Ascending aorta (tissue), 2 donors: ENCODE measurements around the gene FGD3. TPM values are rescaled to one million over a fixed set of nuclear protein-coding genes. Genes with fewer than 3 reads are reported as not detected.

Experiments
- DNase-seq, 2 donors: peaks; one replicate each; pipeline ENCODE4 v3.0.0-alpha.2; 2019; ENCODE audit warnings: low spot score in 2 of 2
- H3K27ac ChIP-seq, 2 donors: fragments of 200-600 bp; sonication (generic); one replicate each; pipeline ENCODE4 v1.5.1; 2016 to 2017; ENCODE audit warnings: mild to moderate bottlenecking in 1 of 2
- H3K27me3 ChIP-seq: fragments of 200-600 bp; sonication (generic); one replicate; pipeline ENCODE4 v1.5.1; 2017
- H3K36me3 ChIP-seq, 2 donors: fragments of 200-600 bp; sonication (generic); one replicate each; pipeline ENCODE4 v1.5.1; 2016
- H3K4me1 ChIP-seq, 2 donors: fragments of 200-600 bp; sonication (generic); one replicate each; pipeline ENCODE4 v1.5.1; 2016 to 2017; ENCODE audit warnings: mild to moderate bottlenecking in 1 of 2
- H3K4me3 ChIP-seq, 2 donors: fragments of 200-600 bp; sonication (generic); one replicate each; pipeline ENCODE4 v1.5.1; 2016 to 2017; ENCODE audit warnings: mild to moderate bottlenecking in 1 of 2
- H3K9me3 ChIP-seq, 2 donors: fragments of 200-600 bp; sonication (generic); one replicate each; pipeline ENCODE4 v1.5.1; 2016
- intact Hi-C: fragments of 100-400 bp; cut with DNase I; formaldehyde crosslinking; loops from one replicate; pipeline ENCODE4 v1.15.1; 2023
- total RNA-seq: library from RNA; depleted of rRNA; stranded (reverse); fragments of >200 nt; gene quantifications from one replicate; pipeline ENCODE4 v1.1.0, GENCODE V29; 2016
- TF ChIP-seq, protein P1 (sequence below), 3 experiments: fragments of 200-600 bp in 2 of 3; fragments of 450-650 bp in 1 of 3; sonication (generic) in 2 of 3; IDR thresholded peaks; one replicate each; pipeline ENCODE4 v1.5.1; 2016 to 2019; ENCODE audit warnings: antibody characterized with exemption in 3 of 3, mild to moderate bottlenecking in 1 of 3, moderate library complexity in 1 of 3

The FGD3 gene
- total RNA-seq, 1 donor from 2014 or later, result 20.8 TPM

DNA sequence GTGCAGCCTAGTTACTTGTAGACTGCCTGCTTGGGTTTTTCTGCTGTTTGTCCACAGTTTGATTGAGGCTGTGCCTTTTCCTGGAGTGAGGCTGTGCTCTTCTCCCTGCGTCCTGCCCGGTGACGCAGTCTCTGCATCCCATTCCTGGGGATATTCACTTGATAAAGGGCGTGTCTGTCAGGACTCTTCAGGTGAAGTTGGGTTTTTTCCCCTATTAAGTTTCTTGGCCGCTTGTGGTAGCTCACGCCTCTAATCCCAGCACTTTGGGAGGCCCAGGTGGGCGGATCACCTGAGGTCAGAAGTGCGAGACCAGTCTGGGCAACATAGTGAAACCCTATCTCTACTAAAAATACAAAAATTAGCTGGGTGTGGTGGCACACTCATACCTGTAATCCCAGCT, 61.1 kb downstream of the FGD3 start:
- Histone ChIP-seq H3K36me3 (no peaks in the 10 kb centered on the region), H3K4me1 (no peaks in the 10 kb centered on the region), H3K4me3 (no peak overlapping the region), H3K9me3 (no peaks in the 10 kb centered on the region), H3K27me3 (no peaks in the 10 kb centered on the region), H3K27ac (no peak overlapping the region)
- TF ChIP-seq, protein P1, sequence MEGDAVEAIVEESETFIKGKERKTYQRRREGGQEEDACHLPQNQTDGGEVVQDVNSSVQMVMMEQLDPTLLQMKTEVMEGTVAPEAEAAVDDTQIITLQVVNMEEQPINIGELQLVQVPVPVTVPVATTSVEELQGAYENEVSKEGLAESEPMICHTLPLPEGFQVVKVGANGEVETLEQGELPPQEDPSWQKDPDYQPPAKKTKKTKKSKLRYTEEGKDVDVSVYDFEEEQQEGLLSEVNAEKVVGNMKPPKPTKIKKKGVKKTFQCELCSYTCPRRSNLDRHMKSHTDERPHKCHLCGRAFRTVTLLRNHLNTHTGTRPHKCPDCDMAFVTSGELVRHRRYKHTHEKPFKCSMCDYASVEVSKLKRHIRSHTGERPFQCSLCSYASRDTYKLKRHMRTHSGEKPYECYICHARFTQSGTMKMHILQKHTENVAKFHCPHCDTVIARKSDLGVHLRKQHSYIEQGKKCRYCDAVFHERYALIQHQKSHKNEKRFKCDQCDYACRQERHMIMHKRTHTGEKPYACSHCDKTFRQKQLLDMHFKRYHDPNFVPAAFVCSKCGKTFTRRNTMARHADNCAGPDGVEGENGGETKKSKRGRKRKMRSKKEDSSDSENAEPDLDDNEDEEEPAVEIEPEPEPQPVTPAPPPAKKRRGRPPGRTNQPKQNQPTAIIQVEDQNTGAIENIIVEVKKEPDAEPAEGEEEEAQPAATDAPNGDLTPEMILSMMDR (IDR thresholded peaks at IDR 0.05), result no peak
- intact Hi-C loops, result no loop called here
- no peak for DNase-seq

DNA sequence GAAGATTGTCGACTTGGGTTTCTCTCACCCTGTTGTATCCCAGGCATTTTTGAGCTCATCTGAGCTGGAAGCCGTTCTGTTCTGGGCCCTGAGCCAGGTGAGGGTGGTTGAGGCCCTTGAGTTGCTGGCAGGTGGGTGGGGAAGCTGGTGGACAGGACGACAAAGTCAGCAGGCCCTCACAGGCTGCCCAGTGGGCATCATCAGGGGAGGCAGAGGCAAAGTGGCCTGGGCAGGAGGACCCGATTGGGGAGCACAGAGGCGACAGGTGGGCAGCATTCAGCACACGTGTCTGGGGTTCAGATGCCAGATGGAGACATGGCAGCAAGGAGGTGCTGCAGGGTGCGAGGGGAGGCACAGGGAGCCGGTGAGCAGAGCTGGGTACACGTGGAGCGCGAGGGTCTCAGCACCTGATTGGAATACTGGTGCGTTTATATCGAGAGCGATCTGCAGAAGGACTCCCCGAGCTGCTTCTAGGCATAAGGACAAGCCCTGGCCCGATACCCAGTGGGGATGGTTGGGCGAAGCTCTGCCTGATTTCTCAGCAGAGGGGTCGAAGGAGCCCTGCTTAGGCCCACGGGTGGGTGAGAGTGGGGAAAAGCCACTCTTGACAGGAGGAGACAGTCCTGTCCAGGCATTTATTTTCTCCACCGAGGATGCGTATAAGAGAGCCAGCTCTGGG, 62.2 kb downstream of the FGD3 start:
- Histone ChIP-seq H3K36me3 (no peaks in the 10 kb centered on the region), H3K27me3 (no peaks in the 10 kb centered on the region), H3K4me1 (no peaks in the 10 kb centered on the region), H3K4me3 (no peak overlapping the region), H3K9me3 (no peaks in the 10 kb centered on the region), H3K27ac (no peak overlapping the region)
- DNase-seq, result no peak
- intact Hi-C loops, result no loop called here
- TF ChIP-seq, protein P1 (IDR thresholded peaks at IDR 0.05), result no peak

DNA sequence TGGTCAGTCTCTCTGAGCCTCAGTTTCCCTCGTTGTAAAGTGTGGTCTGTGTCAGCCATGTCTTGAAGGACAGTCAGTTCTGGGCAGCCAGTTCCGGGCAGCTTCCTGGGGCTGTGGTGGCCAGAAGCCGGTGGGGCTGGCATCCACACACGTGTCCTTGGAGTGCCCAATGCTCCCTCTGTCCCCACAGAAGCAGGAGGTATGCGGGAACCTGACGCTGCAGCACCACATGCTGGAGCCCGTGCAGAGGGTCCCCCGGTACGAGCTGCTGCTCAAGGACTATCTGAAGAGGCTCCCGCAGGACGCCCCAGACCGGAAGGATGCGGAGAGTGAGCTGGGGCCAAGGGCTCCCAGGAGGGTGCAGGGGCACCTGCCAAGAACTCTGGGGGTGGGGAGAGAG, 62.7 kb downstream of the FGD3 start:
- no peak for DNase-seq
- TF ChIP-seq, protein P1 (IDR thresholded peaks at IDR 0.05), result no peak
- H3K27me3 ChIP-seq, result no peaks in the 10 kb centered on the region
- no peak overlapping the region for H3K4me3 ChIP-seq
- intact Hi-C loops, result no loop called here
- no peaks in the 10 kb centered on the region for H3K4me1 ChIP-seq
- no peaks in the 10 kb centered on the region for H3K36me3 ChIP-seq
- H3K27ac ChIP-seq, result no peak overlapping the region
- no peaks in the 10 kb centered on the region for H3K9me3 ChIP-seq

DNA sequence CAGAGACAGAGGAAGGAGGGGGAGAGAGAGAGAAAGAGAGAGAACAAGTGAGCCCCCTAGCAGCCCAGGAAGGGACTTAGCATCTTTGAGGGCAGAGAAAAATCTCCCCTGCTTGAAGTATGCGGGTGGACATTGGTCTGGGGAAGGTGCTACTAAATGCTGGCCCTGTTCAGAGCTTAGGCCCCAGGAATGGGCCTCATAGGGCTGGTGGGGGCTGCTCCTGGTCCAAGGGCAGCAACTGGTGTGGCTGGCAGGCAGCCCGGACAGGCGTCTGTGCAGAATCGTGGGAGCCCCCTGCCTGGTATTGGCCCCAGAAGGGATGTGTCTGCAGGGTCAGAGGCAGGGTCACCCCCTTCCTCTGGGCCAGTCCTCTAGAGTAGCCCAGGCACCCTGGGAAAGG, 63.4 kb downstream of the FGD3 start:
- H3K9me3 ChIP-seq, result no peaks in the 10 kb centered on the region
- DNase-seq, result peak in 1 of 2 donors; percentile 39
- H3K36me3 ChIP-seq, result no peaks in the 10 kb centered on the region
- peaks cover 0 to 2% of the 10 kb centered on the region in 2 donors for H3K4me1 ChIP-seq
- H3K27me3 ChIP-seq, result no peaks in the 10 kb centered on the region
- no peak overlapping the region for H3K27ac ChIP-seq
- intact Hi-C loops, result no loop called here
- no peak overlapping the region for H3K4me3 ChIP-seq
- TF ChIP-seq, protein P1 (IDR thresholded peaks at IDR 0.05), result no peak

DNA sequence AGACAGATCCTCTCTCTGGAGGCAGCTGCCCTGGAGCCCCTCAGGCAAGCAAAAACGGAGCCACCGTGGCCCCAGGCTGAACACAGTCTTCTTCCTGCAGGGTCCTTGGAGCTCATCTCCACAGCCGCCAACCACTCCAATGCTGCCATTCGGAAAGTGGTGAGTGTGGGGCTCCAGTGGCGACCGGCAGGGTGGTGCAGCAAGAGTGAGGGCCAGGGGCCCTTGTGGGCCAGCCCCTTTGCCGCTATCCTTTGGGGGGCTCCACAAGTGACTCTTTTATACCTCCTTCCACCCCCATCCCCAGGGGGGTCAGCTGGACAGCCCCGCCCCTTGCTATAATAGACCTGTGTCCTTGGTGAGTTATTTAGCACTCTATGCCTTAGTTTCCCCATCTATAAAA, 63.8 kb downstream of the FGD3 start:
- Histone ChIP-seq H3K4me3 (no peak overlapping the region), H3K4me1 (peaks cover 0 to 2% of the 10 kb centered on the region in 2 donors), H3K27me3 (no peaks in the 10 kb centered on the region), H3K27ac (no peak overlapping the region), H3K9me3 (no peaks in the 10 kb centered on the region), H3K36me3 (no peaks in the 10 kb centered on the region)
- TF ChIP-seq, protein P1 (IDR thresholded peaks at IDR 0.05), result no peak
- intact Hi-C loops, result no loop called here
- DNase-seq, result peak in 1 of 2 donors; percentile 28
